HG03571 (cell line): ENCODE results near the gene SLC27A3.

Source experiments
- ATAC-seq: cut with Tn5 transposase; IDR thresholded peaks from one replicate; pipeline ENCODE4 v1.9.1; 2021; ENCODE audit not compliant: unreplicated experiment

SLC27A3 gene

GRCh38 chr1:153798468-153798780, 23.2 kb downstream of the SLC27A3 start:
- ATAC-seq, result no peak

GRCh38 chr1:153799016-153799415, 23.8 kb downstream of the SLC27A3 start:
- ATAC-seq, result no peak

- no peak for ATAC-seq
Measured at GRCh38 chr1:153799566-153800465, 24.6 kb downstream of the SLC27A3 start.

- no peak for ATAC-seq
Measured at GRCh38 chr1:153800516-153800915, 25.3 kb downstream of the SLC27A3 start.

- ATAC-seq, result no peak
Measured at GRCh38 chr1:153801028-153801625, 25.9 kb downstream of the SLC27A3 start.

GRCh38 chr1:153801786-153802697, 26.8 kb downstream of the SLC27A3 start:
- ATAC-seq, result no peak

GRCh38 chr1:153803470-153804056, 28.4 kb downstream of the SLC27A3 start:
- no peak for ATAC-seq

- no peak for ATAC-seq
Measured at GRCh38 chr1:153804112-153804511, 28.9 kb downstream of the SLC27A3 start.

GRCh38 chr1:153805042-153805745, 30.0 kb downstream of the SLC27A3 start:
- peak; percentile 86 for ATAC-seq

- ATAC-seq, result no peak
Measured at GRCh38 chr1:153805886-153806719, 30.9 kb downstream of the SLC27A3 start.

- ATAC-seq, result no peak
Measured at GRCh38 chr1:153816283-153816889, 41.2 kb downstream of the SLC27A3 start.

- ATAC-seq, result no peak
Measured at GRCh38 chr1:153818876-153819275, 43.7 kb downstream of the SLC27A3 start.

GRCh38 chr1:153827168-153827964, 52.2 kb downstream of the SLC27A3 start:
- no peak for ATAC-seq
